K562 (cell line): ENCODE measurements around the gene MAGI1. TPM values are rescaled to one million over a fixed set of nuclear protein-coding genes. Genes with fewer than 3 reads are reported as not detected.

ENCODE experiments used
- ATAC-seq: fragments of 200-7000 bp; cut with Tn5 transposase; 3 replicates; pipeline ENCODE4 v1.9.1; 2020; ENCODE audit warnings: moderate library complexity
- BruUV-seq: library from RNA; stranded (reverse); fragments of 400-500 nt; replicated peaks from 2 replicates; lab custom pipeline; 2021; lab: Mats Ljungman, UMichigan
- CTCF ChIA-PET: fragments of 300-600 bp; formaldehyde crosslinking; extraction: SDS; loops from one replicate; lab custom pipeline; 2021; ENCODE audit warnings: low intra/inter-chr PET ratio; lab: Yijun Ruan, JAX
- POLR2A ChIA-PET: fragments of 300-600, 350-650 bp; sonication (Branson Sonifier 250); formaldehyde crosslinking; extraction: SDS; loops from one replicate; lab custom pipeline; 2021; ENCODE audit warnings: antibody characterized with exemption, inconsistent platforms; lab: Yijun Ruan, JAX
- DNase-seq, 4 experiments: peaks; one replicate each; pipeline versions ENCODE4 v3.0.0 to v3.0.0-alpha.2; 2011 to 2018; ENCODE audit warnings: low spot score in 3 of 4, mixed read lengths in 3 of 4; ENCODE audit errors: extremely low read depth in 1 of 4
- FAIRE-seq: peaks from 2 replicates; lab custom pipeline; 2011; peaks lifted over from hg19 to GRCh38; lab: Jason Lieb, UNC
- H2AFZ ChIP-seq: 2 replicates; pipeline ENCODE4 v1.6.0; 2011; ENCODE audit warnings: low read depth, low read length, control low read depth, inconsistent platforms
- H3K27ac ChIP-seq: fragments of 200-600 bp; 3 replicates; pipeline ENCODE4 v1.8.0; 2011; ENCODE audit warnings: low read depth, mild to moderate bottlenecking, control low read depth, inconsistent platforms, low read length, moderate library complexity, mixed read lengths; ENCODE audit errors: extremely low read depth
- H3K27me3 ChIP-seq, 2 experiments: fragments of 300-600 bp in 1 of 2; 2 replicates in 1 of 2; 3 replicates in 1 of 2; pipeline versions ENCODE4 v1.6.0 to v1.8.0; 2011; ENCODE audit warnings: inconsistent platforms in 2 of 2, low read length in 2 of 2, mild to moderate bottlenecking in 1 of 2, mixed read lengths in 1 of 2, moderate library complexity in 1 of 2; ENCODE audit not compliant: control insufficient read depth in 2 of 2, insufficient read depth in 2 of 2
- H3K36me3 ChIP-seq: fragments of 300-600 bp; 3 replicates; pipeline ENCODE4 v1.8.0; 2011; ENCODE audit warnings: mild to moderate bottlenecking, low read length, inconsistent platforms; ENCODE audit not compliant: control insufficient read depth, insufficient read depth
- H3K4me1 ChIP-seq, 2 experiments: fragments of 200-600 bp in 1 of 2; replicated peaks in 1 of 2; 2 replicates in 1 of 2; 3 replicates in 1 of 2; pipeline versions ENCODE4 v1.5.1 to v1.8.0; 2011; ENCODE audit warnings: inconsistent platforms in 2 of 2, low read length in 2 of 2, mild to moderate bottlenecking in 1 of 2, mixed read lengths in 1 of 2, moderate library complexity in 1 of 2; ENCODE audit not compliant: control insufficient read depth in 2 of 2, insufficient read depth in 2 of 2
- H3K4me2 ChIP-seq: 2 replicates; pipeline ENCODE4 v1.6.1; 2011; ENCODE audit warnings: low read length, control low read depth, inconsistent platforms, mixed read lengths; ENCODE audit not compliant: insufficient read depth
- H3K4me3 ChIP-seq: fragments of 200-600 bp; sonication (generic), shearing (Covaris generic); 2 replicates; pipeline ENCODE4 v1.5.1; 2016; ENCODE audit warnings: control low read depth, inconsistent platforms
- H3K79me2 ChIP-seq: fragments of 200-600 bp; 3 replicates; pipeline ENCODE4 v1.8.0; 2011; ENCODE audit warnings: low read length, inconsistent platforms; ENCODE audit not compliant: control insufficient read depth, insufficient read depth
- H3K9ac ChIP-seq, 2 experiments: 2 replicates each; pipeline versions ENCODE4 v1.6.0 to v1.6.1; 2011; ENCODE audit warnings: low read depth in 2 of 2, low read length in 2 of 2, control low read depth in 1 of 2, inconsistent platforms in 1 of 2, mild to moderate bottlenecking in 1 of 2, mixed read lengths in 1 of 2; ENCODE audit not compliant: insufficient read depth in 1 of 2
- H3K9me1 ChIP-seq: one replicate; pipeline ENCODE4 v1.6.0; 2011; ENCODE audit warnings: inconsistent platforms, mild to moderate bottlenecking, low read length, moderate library complexity; ENCODE audit not compliant: control insufficient read depth, insufficient read depth
- H3K9me3 ChIP-seq: replicated peaks from 2 replicates; pipeline ENCODE4 v1.5.1; 2011; ENCODE audit warnings: low read depth, low read length, inconsistent platforms; ENCODE audit not compliant: control insufficient read depth, insufficient read depth
- H4K20me1 ChIP-seq: replicated peaks from 2 replicates; pipeline ENCODE4 v1.6.1; 2011; ENCODE audit warnings: low read length, inconsistent platforms, mixed read lengths; ENCODE audit not compliant: control insufficient read depth, insufficient read depth
- CBX1 ChIP-seq: sonication (generic); IDR thresholded peaks from 2 replicates; pipeline ENCODE4 v1.6.1; 2016; ENCODE audit warnings: antibody characterized with exemption, low read depth, mild to moderate bottlenecking
- ETV6 ChIP-seq, 3 experiments: fragments of 150-350 bp in 1 of 3; sonication (generic) in 1 of 3; formaldehyde crosslinking in 1 of 3; IDR thresholded peaks; 2 replicates each; pipeline versions ENCODE4 v1.6.1 to v1.8.0; 2014 to 2022; ENCODE audit warnings: borderline replicate concordance in 2 of 3, low read depth in 2 of 3, antibody characterized with exemption in 1 of 3, low read length in 1 of 3, mild to moderate bottlenecking in 1 of 3, missing genetic modification reagents in 1 of 3
- GABPA ChIP-seq: fragments of 200-800 bp; sonication (Bioruptor generic); conservative IDR thresholded peaks from 2 replicates; pipeline ENCODE4 v1.6.1; 2016; ENCODE audit warnings: low read depth, missing genetic modification characterization, missing compliant biosample characterization
- GABPB1 ChIP-seq: sonication (generic); formaldehyde crosslinking; IDR thresholded peaks from 2 replicates; pipeline ENCODE4 v1.8.0; 2022; ENCODE audit warnings: mild to moderate bottlenecking, missing genetic modification reagents
- PHB ChIP-seq: fragments of 250-450 bp; sonication (Bioruptor Pico); IDR thresholded peaks from 2 replicates; pipeline ENCODE4 v1.5.0; 2021
- PHF20 ChIP-seq: fragments of 450-650 bp; IDR thresholded peaks from 2 replicates; pipeline ENCODE4 v1.6.1; 2018; ENCODE audit not compliant: partially characterized antibody
- ZBTB40 ChIP-seq, 2 experiments: fragments of 450-650 bp in 1 of 2; sonication (generic) in 1 of 2; formaldehyde crosslinking in 1 of 2; IDR thresholded peaks; 2 replicates each; pipeline versions ENCODE4 v1.7.1 to v1.9.0; 2016 to 2022; ENCODE audit warnings: inconsistent platforms in 1 of 2, mild to moderate bottlenecking in 1 of 2, missing genetic modification reagents in 1 of 2
- WGBS: fragments of 100-300 bp; shearing (Covaris generic); methylation state at CpG from one replicate; pipeline ENCODE4 v1.1.6; 2016; ENCODE audit warnings: low coverage, mixed read lengths; ENCODE audit not compliant: insufficient coverage; ENCODE audit errors: missing lambda C conversion rate; 5-methylcytosine and 5-hydroxymethylcytosine counted together
- in situ Hi-C: fragments of 300-500 bp; cut with MboI; formaldehyde crosslinking; loops from 4 replicates; pipeline ENCODE4 v1.15.0; 2018; ENCODE audit warnings: inconsistent platforms, mixed read lengths
- intact Hi-C: fragments of 100-400 bp; cut with micrococcal nuclease; formaldehyde crosslinking; loops from 2 replicates; pipeline ENCODE4 v1.14.2; 2022
- polyA plus RNA-seq, 8 experiments: library from polyadenylated mRNA; depleted of rRNA in 4 of 8; stranded (reverse) in 5 of 8; unstranded in 3 of 8; fragments of >200 nt; fragmentation: Nextera tagmentation in 2 of 8; fragmentation: Illumina TruSeq in 1 of 8; extraction: Ambion mirVana in 2 of 8; extraction: Trizol in 1 of 8; gene quantifications; 2 replicates each; pipeline versions ENCODE4 v1.2.1 to v1.2.3, GENCODE V29; 2011 to 2014; ENCODE audit warnings: inconsistent platforms in 1 of 8, missing spikeins in 1 of 8
- total RNA-seq, 7 experiments: library from RNA; depleted of rRNA in 6 of 7; stranded (reverse); fragments of >200 nt in 6 of 7; fragmentation: Illumina TruSeq in 2 of 7; extraction: Trizol in 2 of 7; gene quantifications; 2 replicates each; pipeline versions ENCODE4 v1.2.1 to v1.2.3, GENCODE V29; 2011 to 2021; ENCODE audit warnings: low replicate concordance in 1 of 7

Gene MAGI1
- total and polyA plus RNA-seq, 9 of the 15 experiments (the other 6 are each of a cell fraction or from before 2014, with no cell fraction given): 7.8 to 59.4 (median 43.2) TPM

DNA sequence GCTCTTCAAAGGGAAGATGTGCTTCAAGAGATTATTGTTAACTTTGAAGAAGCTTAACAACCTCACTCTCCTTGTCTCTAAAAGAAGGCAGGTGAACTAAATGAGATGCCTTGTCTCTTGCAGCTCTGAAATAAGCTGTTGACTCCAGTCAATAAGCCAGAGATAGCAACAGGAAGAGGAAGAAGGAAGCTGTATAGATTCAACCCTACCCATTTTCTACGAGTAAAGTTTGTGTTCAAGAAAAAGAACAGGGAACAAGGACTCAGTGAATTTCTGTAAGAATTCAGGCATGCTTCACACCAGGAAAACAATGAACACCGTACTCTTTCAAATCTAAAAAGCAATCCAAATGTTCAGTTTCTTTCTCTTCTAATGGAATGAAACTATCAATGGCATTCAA is 503.5 kb downstream of the MAGI1 start:
- ATAC-seq (peak; percentile 31; the same call in 1 of the 3 replicates), FAIRE-seq (no peak), DNase-seq (no peak)
- POLR2A ChIA-PET: no interaction called here
- Histone ChIP-seq H3K4me1 (peaks cover 0 to 30% of the 10 kb centered on the region in 2 experiments; a peak in 3 of 5 replicates), H4K20me1 (no peaks in the 10 kb centered on the region), H3K9ac (no peak overlapping the region), H3K4me2 (no peak overlapping the region), H3K27me3 (no peaks in the 10 kb centered on the region), H3K36me3 (no peaks in the 10 kb centered on the region), H3K27ac (peak overlapping the region; percentile 29; the same call in 1 of the 3 replicates), H3K4me3 (no peak overlapping the region), H2AFZ (peak overlapping the region; percentile 49), H3K9me3 (no peaks in the 10 kb centered on the region; the same call in 1 of the 2 replicates), H3K79me2 (peaks cover 78% of the 10 kb centered on the region), H3K9me1 (no peaks in the 10 kb centered on the region)
- no peak for TF ChIP-seq PHF20
- no peak for TF ChIP-seq CBX1
- 0 out of 2 replicates have a peak, but pooled peaks have one; percentile 23 for TF ChIP-seq GABPA
- no peak for TF ChIP-seq PHB (CRISPR knock-in tag)
- no peak for TF ChIP-seq GABPB1 (CRISPR knock-in tag)
- TF ChIP-seq ETV6 (IDR thresholded peaks at IDR 0.05; ENCODE audit: borderline replicate concordance in 1 of 2, low read depth in 2 of 2, low read length in 1 of 2): peak in 1 of 2 experiments; percentile 57; a peak in 1 of 4 replicates
- no peak for TF ChIP-seq ETV6 (CRISPR knock-in tag; IDR thresholded peaks at IDR 0.05; ENCODE audit: borderline replicate concordance)
- peak; percentile 39; the same call in 1 of the 2 replicates for TF ChIP-seq ZBTB40 (IDR thresholded peaks at IDR 0.05)
- TF ChIP-seq ZBTB40 (CRISPR knock-in tag; IDR thresholded peaks at IDR 0.05): no peak
- BruUV-seq: no TSS peak
- intact Hi-C loops: no loop called here
- in situ Hi-C loops: no loop called here
- WGBS: 36% methylated on average over 2 of the region's 2 CpGs
- CTCF ChIA-PET: no interaction called here
